ENCODE data around the gene CD9. TPM values are rescaled to one million over a fixed set of nuclear protein-coding genes. Genes with fewer than 3 reads are reported as not detected.
"Not testable (repeated sequence)": the region's sequence is repeated elsewhere in the genome, so short reads cannot be mapped to it uniquely, and the experiment has no call there.

Gene CD9
- total and polyA plus RNA-seq, 2 experiments from 2014 or later, result 14.7 to 15.8 TPM

- no peak for TF ChIP-seq CTCF (IDR thresholded peaks at IDR 0.05; ENCODE audit: low read depth, low read length)
- H3K27ac ChIP-seq, result no peak overlapping the region
- no peak overlapping the region for H3K4me3 ChIP-seq
- no peak for DNase-seq (ENCODE audit: low read depth in 1 of 2, low spot score in 1 of 2)
- H3K27me3 ChIP-seq, result peaks cover 25% of the 10 kb centered on the region
- no peaks in the 10 kb centered on the region for H3K36me3 ChIP-seq
- peaks cover 11% of the 10 kb centered on the region for H3K4me1 ChIP-seq (ENCODE audit: low read depth)
- H3K9me3 ChIP-seq (ENCODE audit: low read depth), result no peaks in the 10 kb centered on the region
Measured at GRCh38 chr12:6206327-6206726, 6.1 kb downstream of the CD9 start.

- H3K4me3 ChIP-seq, result no peak overlapping the region
- no peaks in the 10 kb centered on the region for H3K9me3 ChIP-seq (ENCODE audit: low read depth)
- peaks cover 11% of the 10 kb centered on the region for H3K4me1 ChIP-seq (ENCODE audit: low read depth)
- TF ChIP-seq CTCF (IDR thresholded peaks at IDR 0.05; ENCODE audit: low read depth, low read length), result no peak
- no peaks in the 10 kb centered on the region for H3K36me3 ChIP-seq
- H3K27me3 ChIP-seq, result peaks cover 15% of the 10 kb centered on the region
- no peak for DNase-seq (ENCODE audit: low read depth in 1 of 2, low spot score in 1 of 2)
- H3K27ac ChIP-seq, result no peak overlapping the region
Measured at GRCh38 chr12:6207259-6207925, 7.2 kb downstream of the CD9 start.

GRCh38 chr12:6208130-6208529, 7.9 kb downstream of the CD9 start:
- Histone ChIP-seq H3K36me3 (no peaks in the 10 kb centered on the region), H3K27ac (no peak overlapping the region), H3K27me3 (peaks cover 7% of the 10 kb centered on the region), H3K4me3 (no peak overlapping the region), H3K9me3 (ENCODE audit: low read depth) (no peaks in the 10 kb centered on the region), H3K4me1 (ENCODE audit: low read depth) (peaks cover 11% of the 10 kb centered on the region)
- DNase-seq (ENCODE audit: low read depth in 1 of 2, low spot score in 1 of 2), result no peak
- no peak for TF ChIP-seq CTCF (IDR thresholded peaks at IDR 0.05; ENCODE audit: low read depth, low read length)

- not testable (repeated sequence) for H3K36me3 ChIP-seq; H3K27ac ChIP-seq; DNase-seq (ENCODE audit: low read depth in 1 of 2, low spot score in 1 of 2); H3K9me3 ChIP-seq (ENCODE audit: low read depth); H3K27me3 ChIP-seq; H3K4me3 ChIP-seq
- H3K4me1 ChIP-seq (ENCODE audit: low read depth), result peaks cover 11% of the 10 kb centered on the region
Measured at GRCh38 chr12:6209428-6209827, 9.2 kb downstream of the CD9 start.

GRCh38 chr12:6211421-6211869, 11.2 kb downstream of the CD9 start:
- Histone ChIP-seq H3K4me3 (no peak overlapping the region), H3K27ac (no peak overlapping the region), H3K27me3 (no peaks in the 10 kb centered on the region), H3K36me3 (no peaks in the 10 kb centered on the region), H3K4me1 (ENCODE audit: low read depth) (peaks cover 4% of the 10 kb centered on the region), H3K9me3 (ENCODE audit: low read depth) (no peaks in the 10 kb centered on the region)
- DNase-seq (ENCODE audit: low read depth in 1 of 2, low spot score in 1 of 2), result no peak
- no peak for TF ChIP-seq CTCF (IDR thresholded peaks at IDR 0.05; ENCODE audit: low read depth, low read length)

GRCh38 chr12:6212086-6212485, 11.9 kb downstream of the CD9 start:
- DNase-seq (ENCODE audit: low read depth in 1 of 2, low spot score in 1 of 2), result no peak
- H3K27me3 ChIP-seq, result no peaks in the 10 kb centered on the region
- H3K9me3 ChIP-seq (ENCODE audit: low read depth), result no peaks in the 10 kb centered on the region
- no peak overlapping the region for H3K4me3 ChIP-seq
- peaks cover 4% of the 10 kb centered on the region for H3K4me1 ChIP-seq (ENCODE audit: low read depth)
- H3K36me3 ChIP-seq, result no peaks in the 10 kb centered on the region
- no peak overlapping the region for H3K27ac ChIP-seq
- no peak for TF ChIP-seq CTCF (IDR thresholded peaks at IDR 0.05; ENCODE audit: low read depth, low read length)

Measured in cardiac muscle cell (in vitro differentiated cells and primary cell).